GM21786 (cell line): Measurements from ENCODE around the gene TFAP2A.

Source experiments
- ATAC-seq: cut with Tn5 transposase; IDR thresholded peaks from one replicate; pipeline ENCODE4 v1.9.1; 2021; ENCODE audit not compliant: unreplicated experiment

Gene TFAP2A

DNA sequence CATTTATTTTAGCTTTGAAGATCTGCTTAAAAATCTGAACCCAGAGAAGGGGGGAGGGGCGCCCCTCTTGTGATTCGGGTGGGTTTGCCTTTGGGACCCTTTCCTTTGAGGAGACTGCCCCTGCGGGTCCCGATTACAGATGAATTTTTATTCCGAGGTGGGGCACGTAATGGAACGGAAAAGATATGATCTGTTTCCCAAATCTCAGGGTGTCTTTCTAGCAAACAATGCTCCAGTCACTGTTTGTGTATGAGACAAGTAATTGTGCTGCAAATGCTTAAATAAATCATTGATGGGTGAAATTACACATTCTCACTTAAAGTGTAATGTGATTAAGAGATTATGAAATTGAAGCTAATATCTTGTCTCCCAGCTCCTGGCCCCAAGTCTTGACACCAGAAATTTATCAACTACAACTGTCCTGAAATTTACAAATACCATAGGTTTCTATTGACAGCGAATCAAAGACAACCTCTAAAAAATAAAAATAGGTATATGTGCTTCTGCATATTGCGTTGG is 30.7 kb downstream of the TFAP2A start:
- ATAC-seq = no peak

DNA sequence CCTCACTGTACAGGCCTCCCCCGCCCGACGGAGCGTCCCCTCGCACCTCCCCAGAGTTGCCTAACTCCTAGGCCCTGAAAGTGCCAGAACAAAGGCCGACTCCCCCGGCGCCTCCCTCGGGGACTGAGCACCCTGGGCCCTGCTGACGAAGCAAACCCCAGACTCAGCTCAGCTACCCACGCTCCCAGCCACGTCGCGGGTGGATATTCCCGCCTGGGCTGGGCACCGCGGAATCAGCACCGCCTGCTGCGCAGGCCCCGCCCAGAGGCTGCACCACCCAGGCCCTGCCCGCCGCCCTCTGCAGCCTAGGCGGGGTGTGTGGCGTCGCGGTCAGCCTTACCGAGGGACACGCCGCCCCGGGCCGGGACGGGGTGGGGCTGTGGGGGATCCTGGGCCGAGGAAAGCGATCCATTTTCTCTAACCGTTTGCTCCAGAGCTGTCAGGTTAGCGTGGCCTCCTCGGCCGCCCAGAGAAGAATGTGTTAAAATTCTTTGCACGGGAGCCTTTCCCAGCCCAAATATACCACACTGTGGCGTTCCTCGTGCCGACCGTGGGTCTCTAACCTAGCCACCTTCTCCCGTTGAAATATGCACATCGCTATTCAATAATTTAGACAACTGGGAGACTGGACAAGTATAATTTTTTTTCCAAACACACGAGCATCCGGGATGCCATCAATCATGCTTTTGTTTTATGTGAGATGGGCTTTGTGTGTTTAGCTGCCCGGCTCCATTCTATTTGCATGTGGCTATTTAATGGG is 31.4 kb downstream of the TFAP2A start:
- ATAC-seq = no peak

DNA sequence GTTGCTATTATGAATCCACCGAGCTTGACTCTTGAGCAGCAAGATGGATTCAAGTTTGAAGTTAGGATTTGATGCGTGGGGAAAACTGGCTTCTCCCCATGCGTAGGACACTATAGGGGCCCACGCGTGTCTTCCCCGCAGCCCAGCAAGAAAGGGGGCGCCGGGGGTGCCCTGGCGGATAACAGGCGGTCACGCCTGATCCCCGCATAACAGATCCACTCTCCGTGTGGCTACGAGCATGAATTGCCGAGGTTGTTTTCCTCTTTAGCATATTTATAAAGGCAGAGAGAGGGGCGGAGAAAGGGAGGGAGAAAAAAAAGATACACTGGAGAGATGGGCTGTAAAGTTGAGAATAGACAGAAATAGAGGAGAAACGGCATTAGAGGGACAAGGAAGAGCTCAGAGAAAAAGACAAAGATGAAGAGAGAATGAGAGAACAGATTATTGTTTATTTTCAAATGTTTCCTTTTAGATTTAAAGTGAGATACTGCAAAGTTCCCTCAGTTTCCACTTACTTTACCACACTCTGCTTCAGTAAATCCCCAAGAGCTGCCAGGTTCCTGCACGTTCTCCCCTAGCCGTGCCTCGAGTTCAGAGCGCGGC is 32.0 kb downstream of the TFAP2A start:
- no peak for ATAC-seq

DNA sequence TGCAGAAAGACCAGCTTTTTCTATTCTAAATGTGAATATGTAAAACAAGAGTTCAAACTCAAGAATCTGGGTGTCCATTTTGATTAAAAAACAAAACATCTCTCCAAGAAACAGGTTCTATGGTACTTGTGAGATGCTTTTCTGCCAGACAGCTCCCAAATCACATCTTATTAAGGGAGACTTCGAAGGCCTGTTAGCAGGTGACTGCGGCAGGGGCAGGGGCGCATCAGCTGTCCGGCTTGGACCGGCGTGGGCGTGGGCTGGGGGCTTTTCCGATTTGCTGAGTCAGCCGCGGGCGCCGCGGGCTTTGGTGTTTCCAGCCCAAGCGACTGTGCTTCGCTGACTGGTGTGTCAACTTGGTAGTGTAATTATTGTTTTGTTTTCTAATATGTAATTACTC is 32.6 kb downstream of the TFAP2A start:
- no peak for ATAC-seq

DNA sequence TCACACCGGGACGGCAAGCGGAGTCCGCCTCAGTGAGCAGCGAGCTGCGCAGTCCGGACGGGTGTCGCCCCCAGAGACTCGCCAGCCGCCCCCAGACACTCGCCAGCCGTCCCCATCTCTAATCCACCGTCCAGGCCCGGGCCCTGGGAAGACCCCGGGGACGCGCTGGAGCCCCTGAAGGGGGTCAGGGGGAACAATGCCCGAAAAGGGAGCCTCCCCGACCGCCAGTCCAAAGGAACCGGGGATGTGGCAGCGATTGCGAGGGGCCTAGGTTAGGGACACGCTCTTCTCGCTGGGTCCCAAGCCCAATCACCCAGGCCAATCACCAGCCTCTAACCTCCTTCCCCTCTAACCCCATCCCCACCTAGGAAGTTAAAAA is 33.1 kb downstream of the TFAP2A start:
- ATAC-seq = no peak

DNA sequence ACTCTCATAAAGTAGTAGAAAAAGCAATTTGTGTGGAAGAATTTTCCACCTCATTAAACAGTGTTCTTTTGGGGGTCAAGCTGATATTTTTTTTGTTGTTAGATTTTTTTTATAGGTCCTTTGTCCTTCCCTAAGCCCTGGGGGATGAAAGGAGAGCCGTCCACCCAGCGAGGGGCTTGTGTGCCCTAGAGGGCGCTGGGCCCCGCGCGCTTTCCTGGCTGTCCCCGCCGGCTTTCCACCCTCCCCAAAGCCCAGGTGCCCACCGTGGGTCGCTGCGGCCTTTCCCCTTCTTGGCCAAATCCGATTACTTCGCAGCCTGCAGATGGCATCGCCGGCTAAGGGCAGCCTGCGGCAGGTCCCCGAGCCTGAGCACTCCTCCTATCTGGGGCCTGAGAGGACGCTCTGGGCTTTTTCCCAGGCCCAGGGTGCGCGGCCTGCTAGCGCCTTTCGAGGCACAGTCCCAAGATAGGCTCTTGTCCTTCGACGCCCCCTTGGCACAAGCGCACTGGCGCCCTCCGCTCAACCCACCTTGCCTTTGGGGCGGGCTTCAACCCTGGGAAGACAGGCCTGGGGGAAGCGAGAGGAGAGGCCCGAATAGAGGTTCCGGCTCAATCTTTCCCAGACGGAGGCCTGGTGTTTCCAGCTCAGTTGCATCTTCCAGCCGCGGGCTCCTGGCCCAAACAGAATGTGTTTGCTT is 33.6 kb downstream of the TFAP2A start:
- no peak for ATAC-seq

DNA sequence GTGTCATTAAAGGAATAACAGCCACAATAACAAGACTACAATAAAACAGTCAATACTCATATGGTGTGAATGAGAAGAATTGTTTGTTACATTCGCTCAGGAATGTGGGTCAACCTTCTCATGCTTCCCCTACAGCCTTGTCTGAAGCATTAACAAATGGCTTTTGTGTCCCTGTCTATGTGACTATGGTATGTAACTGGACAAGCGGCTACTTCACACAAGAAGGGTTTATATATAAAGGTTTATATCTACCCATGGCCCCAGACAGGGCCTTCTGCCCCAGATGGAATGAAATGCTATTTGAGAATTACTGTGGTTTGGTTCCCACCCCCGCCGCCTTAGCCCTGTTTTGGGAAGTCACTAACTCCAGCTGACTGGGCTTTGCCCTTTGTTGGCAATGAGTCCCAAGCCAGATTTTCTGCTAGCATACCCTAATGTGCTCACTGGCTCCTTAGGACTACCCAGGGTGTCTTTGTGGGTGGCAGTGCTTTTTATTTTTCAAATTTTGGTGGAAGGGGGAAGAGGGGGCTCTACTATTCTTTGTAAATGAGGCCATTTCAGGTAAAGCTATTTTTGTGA is 39.4 kb downstream of the TFAP2A start:
- no peak for ATAC-seq

DNA sequence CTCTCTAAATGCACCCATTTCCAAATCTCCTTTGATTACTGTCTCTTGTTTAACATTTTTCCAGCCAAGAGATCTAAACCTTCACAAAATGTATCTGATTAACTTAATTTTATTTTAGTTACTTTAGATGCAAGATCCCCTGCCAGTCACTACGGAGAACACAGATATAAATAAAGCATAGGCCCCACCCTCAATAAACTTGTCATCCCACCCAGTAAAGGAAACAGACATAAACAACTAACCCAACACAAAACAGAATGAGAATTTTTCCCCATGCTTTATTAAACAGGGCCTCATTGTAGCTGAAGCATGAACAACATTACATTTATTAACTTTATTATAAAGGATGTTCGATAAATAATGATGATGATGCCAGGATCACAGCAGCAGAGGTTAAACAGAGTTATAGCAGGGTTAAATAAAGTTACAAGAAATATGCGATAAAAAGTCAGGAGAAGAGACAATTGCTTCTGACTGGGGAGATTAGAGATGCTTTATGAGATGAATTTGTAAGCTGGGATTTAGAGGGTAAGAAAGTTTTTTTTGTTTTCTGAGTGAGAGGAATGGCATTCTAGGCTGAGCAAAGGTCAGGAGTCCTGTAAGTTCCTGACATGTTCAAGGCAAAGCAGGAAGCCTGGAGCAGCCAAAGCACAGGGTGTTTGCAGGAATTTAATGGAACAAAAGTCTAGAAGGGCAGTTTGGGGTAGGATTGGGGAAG is 41.1 kb downstream of the TFAP2A start:
- no peak for ATAC-seq

DNA sequence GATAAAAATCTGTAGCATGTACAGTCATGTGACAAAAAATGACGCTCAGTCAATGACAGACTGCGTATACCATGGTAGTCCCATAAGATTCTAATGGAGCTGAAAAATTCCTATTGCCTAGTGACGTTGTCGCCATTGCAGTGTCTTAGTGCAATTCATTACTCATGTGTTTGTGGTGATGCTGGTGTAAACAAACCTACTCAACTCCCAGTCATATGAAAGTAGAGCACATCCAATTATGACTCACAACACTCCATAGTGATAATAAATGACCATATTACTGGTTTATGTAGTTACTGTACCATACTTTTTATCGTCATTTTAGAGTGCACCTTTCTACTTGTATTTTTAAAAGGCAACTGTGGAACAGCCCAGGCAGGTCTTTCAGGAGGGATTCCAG is 45.0 kb downstream of the TFAP2A start:
- no peak for ATAC-seq

DNA sequence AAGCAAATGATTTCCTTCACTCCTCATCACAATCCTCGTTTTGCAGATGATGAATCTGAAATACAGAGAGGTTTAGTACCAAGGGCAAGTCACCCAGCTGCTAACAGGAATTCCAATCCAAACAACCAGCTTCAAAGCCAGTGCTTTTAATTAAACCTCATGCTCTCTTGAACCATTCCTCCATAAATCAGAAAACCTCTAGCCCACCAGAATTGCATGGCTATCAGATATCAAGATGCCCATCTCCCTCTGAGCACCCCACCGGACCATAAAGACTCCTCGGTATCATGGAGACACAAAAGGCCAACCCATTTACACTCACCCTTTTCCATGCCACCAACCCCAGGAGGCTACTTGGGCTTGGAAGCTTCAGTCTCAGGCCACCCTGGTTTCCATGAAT is 46.0 kb downstream of the TFAP2A start:
- ATAC-seq = no peak

DNA sequence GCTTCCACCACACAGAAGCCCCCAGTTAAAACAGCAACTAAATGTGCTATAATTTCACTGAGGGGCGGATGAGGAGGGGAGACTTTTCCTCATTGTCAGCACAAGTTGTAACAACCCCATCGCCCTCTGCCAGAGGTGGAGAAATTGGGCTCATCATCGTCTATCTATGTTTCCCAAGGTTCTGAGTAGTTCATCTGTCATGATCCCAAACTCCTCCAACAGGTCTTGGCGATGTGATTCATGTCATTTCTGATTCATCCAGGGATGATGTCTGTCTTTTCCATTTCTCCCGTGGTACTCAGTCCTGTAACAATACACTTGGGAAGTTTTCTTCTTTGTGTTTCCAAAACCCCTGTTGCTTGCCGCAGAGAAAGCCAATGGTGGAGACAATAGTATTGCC is 51.0 kb downstream of the TFAP2A start:
- no peak for ATAC-seq

DNA sequence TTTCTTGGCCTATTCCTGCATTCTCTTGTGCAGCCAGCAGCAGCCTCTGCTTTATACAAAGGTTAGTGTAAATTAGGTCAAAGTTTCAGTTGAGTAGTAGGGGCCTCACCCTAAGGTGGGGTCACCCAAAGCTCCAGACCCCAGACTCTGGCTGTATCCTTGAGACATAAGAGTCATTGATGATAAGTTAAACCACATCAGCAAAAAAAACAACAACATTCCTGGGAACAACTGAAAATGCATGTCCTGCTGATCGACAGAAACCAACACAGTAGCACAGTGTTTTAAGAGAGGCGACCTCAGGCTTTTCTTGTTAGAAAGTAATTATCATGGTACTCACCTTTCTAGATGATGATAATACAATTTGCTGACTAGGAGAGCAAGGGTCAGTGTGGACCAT is 52.6 kb downstream of the TFAP2A start:
- no peak for ATAC-seq

DNA sequence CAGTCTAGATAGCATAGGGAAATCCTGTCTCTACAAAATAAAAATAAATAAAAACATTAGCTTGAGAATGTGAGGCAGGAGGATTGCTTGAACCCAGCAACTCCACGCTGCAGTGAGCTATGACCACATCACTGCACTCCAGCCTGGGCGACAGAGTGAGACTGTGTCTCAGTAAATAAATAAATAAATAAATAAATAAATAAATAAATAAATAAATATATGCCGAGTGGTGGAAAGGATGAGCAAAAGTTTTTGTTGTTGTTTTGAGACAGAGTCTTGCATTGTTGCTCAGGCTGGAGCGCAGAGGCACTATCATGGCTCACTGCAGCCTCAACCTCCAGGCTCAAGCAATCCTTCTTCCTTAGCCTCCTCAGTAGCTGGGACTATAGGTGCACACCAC is 53.4 kb downstream of the TFAP2A start:
- ATAC-seq = no peak

DNA sequence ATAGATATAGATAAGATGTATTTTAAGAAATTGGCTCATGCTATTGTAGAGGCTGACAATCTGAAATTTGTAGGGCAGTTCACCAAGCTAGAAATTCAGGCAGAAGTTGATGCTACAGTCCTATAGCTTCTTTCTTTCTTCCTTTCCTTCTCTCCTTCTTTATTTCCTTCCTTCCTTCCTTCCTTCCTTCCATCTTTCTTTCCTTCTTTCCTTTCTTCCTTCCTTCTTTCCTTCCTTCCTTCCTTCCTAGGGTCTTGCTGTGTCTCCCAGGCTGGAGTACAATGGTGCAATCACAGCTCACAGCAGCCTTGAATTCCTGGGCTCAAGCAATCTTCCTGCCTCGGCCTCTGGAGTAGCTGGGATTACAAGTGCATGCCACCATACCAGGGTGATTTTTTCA is 55.3 kb downstream of the TFAP2A start:
- ATAC-seq = no peak

DNA sequence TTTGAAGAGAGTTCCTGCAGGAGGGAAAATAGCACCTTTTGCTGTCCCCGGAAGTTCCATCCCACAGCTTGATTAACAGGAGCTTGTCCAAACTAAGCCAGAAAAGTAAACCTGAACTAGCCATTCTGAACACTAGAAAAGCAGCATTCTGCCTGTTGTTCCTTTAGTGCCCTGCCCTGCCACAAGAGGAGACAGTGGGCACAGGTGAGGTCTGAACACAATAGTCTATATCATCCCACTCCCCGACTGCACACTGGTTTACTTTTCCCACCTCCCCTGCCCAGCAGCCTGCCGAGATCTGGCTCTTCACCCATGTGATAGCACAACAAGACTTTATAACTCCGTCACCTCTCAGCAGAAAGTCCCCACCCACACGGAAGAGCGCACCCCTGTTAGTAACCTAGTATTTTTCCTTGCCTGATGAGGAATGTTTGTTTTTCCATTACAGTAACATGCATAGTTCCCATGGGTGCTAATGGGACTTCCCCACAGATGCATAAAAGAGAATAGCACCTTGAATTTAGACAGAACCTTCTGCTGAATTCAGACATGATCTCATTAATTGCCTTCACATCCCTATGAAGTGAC is 59.7 kb downstream of the TFAP2A start:
- peak; percentile 68 for ATAC-seq

DNA sequence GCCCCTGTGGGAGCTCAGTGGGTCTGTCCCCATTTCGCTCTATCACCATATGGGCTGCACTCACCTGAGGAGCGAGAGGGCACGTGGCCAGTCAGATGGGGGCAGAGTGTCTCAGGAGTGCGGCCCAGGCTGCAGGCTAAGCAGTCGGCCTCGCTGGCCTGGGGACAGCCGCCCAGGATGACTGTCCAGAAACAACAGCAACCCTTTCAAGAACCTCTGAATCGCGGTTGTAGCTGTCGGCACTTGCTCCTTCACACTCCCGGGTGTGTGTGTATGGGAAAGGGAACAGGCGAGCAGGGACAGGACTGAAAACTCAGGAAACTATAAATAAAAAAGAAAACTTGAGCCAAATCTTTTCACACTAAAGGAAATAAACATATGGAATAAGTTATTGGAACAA is 63.1 kb downstream of the TFAP2A start:
- no peak for ATAC-seq

DNA sequence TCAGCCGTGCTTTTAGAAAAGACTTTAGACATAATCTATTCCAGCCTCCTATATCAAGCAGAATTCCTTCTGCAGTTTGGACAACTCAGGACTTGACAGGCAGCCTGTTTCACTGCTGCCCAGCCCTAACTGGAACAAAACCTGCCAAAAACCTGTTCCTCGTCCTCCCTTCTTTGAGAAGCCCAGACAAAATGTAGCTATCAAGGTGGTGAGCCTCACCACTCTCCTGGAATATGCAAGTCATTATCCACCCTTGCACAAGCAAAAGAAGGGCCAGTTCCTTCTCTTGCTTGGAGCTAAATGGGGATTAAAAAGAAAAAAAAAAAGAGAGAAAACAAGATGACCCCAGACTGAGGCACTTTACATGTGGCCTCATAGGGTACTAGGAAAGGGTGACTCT is 64.2 kb downstream of the TFAP2A start:
- ATAC-seq = no peak

DNA sequence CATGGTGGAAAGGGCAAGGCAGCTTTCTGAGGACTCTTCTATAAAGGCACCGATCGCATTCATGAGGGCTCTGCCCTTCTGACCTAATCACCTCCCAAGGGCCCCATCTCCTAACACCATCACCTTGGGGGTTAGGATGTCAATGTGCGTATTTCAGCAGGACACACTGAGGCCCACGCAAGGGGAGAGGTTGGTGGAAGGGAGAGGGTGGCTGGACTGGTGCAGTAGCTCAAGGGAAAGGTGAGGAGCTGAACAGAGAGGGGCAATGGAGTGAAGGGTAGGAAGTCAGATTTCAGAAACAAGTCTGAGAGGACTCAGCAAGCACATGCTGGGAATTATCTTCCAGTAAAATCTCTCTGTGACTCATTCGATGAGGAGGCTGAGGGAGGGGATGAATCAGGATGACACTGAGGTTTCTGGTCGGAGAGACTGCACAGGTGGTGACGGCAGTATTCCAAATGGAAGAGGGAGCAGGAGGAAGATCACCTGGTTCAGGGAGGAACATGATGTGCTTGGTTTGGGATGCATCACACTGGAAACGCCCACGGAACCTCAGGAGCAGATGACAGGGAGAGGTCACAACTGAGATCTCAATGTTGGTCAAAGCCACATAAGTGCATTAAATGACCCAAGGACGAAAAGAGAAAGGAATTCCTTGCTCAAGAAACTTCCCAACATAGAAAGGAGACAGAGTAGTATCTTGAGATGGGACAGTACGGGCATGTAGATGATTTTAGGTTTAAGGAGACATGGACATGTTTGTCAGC is 67.1 kb downstream of the TFAP2A start:
- no peak for ATAC-seq
